ENCODE results near the gene USP10. TPM values are rescaled to one million over a fixed set of nuclear protein-coding genes. Genes with fewer than 3 reads are reported as not detected.

Gene USP10
- total and polyA plus RNA-seq, 4 donors: 18.5 to 77.5 (median 63.0) TPM

- Histone ChIP-seq H3K27me3 (ENCODE audit: control insufficient read depth in 3 of 3, insufficient read depth in 3 of 3, low read length in 2 of 3) (peaks cover 0 to 4% (median 0%) of the 10 kb centered on the region in 3 donors), H3K27ac (ENCODE audit: low read depth in 1 of 2, low read length in 1 of 2) (no peak overlapping the region), H3K9ac (ENCODE audit: insufficient read depth in 1 of 2, low read length in 2 of 2) (no peak overlapping the region), H3K9me3 (ENCODE audit: control insufficient read depth in 4 of 4, insufficient read depth in 3 of 4, low read length in 3 of 4) (no peaks in the 10 kb centered on the region), H3K4me3 (no peak overlapping the region), H3K4me1 (ENCODE audit: control insufficient read depth in 5 of 5, insufficient read depth in 5 of 5, low read length in 5 of 5) (peaks cover 0 to 6% (median 0%) of the 10 kb centered on the region in 5 donors), H3K36me3 (ENCODE audit: control insufficient read depth in 4 of 4, insufficient read depth in 4 of 4, low read length in 4 of 4) (no peaks in the 10 kb centered on the region)
- no peak for DNase-seq
- TF ChIP-seq CTCF (IDR thresholded peaks at IDR 0.05; ENCODE audit: control extremely low read depth, extremely low read depth): no peak
- ATAC-seq (ENCODE audit: insufficient read depth, low FRiP score): no peak
- 94 to 97% methylated on average over 2 of the region's 2 CpGs for WGBS, 2 donors
These were observed 111.7 kb downstream of the USP10 start for GRCh38 chr16:84811529-84811928.

- DNase-seq: no peak
- Histone ChIP-seq H3K9me3 (ENCODE audit: control insufficient read depth in 4 of 4, insufficient read depth in 3 of 4, low read length in 3 of 4) (no peaks in the 10 kb centered on the region), H3K27me3 (ENCODE audit: control insufficient read depth in 3 of 3, insufficient read depth in 3 of 3, low read length in 2 of 3) (peaks cover 0 to 4% (median 0%) of the 10 kb centered on the region in 3 donors), H3K9ac (ENCODE audit: insufficient read depth in 1 of 2, low read length in 2 of 2) (no peak overlapping the region), H3K27ac (ENCODE audit: low read depth in 1 of 2, low read length in 1 of 2) (no peak overlapping the region), H3K4me3 (no peak overlapping the region), H3K36me3 (ENCODE audit: control insufficient read depth in 4 of 4, insufficient read depth in 4 of 4, low read length in 4 of 4) (no peaks in the 10 kb centered on the region), H3K4me1 (ENCODE audit: control insufficient read depth in 5 of 5, insufficient read depth in 5 of 5, low read length in 5 of 5) (peaks cover 0 to 2% (median 0%) of the 10 kb centered on the region in 5 donors)
- ATAC-seq (ENCODE audit: insufficient read depth, low FRiP score): no peak
- TF ChIP-seq CTCF (IDR thresholded peaks at IDR 0.05; ENCODE audit: control extremely low read depth, extremely low read depth): no peak
- WGBS, 2 donors: 74 to 77% methylated on average over 15 of the region's 15 CpGs
These were observed 113.5 kb downstream of the USP10 start for GRCh38 chr16:84813141-84813934.

GRCh38 chr16:84815462-84815861 is 115.7 kb downstream of the USP10 start:
- ATAC-seq (ENCODE audit: insufficient read depth, low FRiP score) (no peak), DNase-seq (no peak)
- no peak overlapping the region for H3K27ac ChIP-seq (ENCODE audit: low read depth in 1 of 2, low read length in 1 of 2)
- H3K4me1 ChIP-seq (ENCODE audit: control insufficient read depth in 5 of 5, insufficient read depth in 5 of 5, low read length in 5 of 5): peaks cover 0 to 6% (median 2%) of the 10 kb centered on the region in 5 donors
- no peak for TF ChIP-seq CTCF (IDR thresholded peaks at IDR 0.05; ENCODE audit: control extremely low read depth, extremely low read depth)
- H3K4me3 ChIP-seq: no peak overlapping the region
- H3K9ac ChIP-seq (ENCODE audit: insufficient read depth in 1 of 2, low read length in 2 of 2): no peak overlapping the region
- 48 to 68% methylated on average over 7 of the region's 7 CpGs for WGBS, 2 donors
- peaks cover 0 to 4% (median 0%) of the 10 kb centered on the region in 3 donors for H3K27me3 ChIP-seq (ENCODE audit: control insufficient read depth in 3 of 3, insufficient read depth in 3 of 3, low read length in 2 of 3)
- no peaks in the 10 kb centered on the region for H3K9me3 ChIP-seq (ENCODE audit: control insufficient read depth in 4 of 4, insufficient read depth in 3 of 4, low read length in 3 of 4)
- H3K36me3 ChIP-seq (ENCODE audit: control insufficient read depth in 4 of 4, insufficient read depth in 4 of 4, low read length in 4 of 4): no peaks in the 10 kb centered on the region
